Measurements from ENCODE around the gene SNRPD3.
"Not testable (repeated sequence)": the region's sequence is repeated elsewhere in the genome, so short reads cannot be mapped to it uniquely, and the experiment has no call there.

The SNRPD3 gene

GRCh38 chr22:24535348-24535747, 20.5 kb upstream of the SNRPD3 start:
- DNase-seq = no peak

- DNase-seq = no peak
Observed at GRCh38 chr22:24536089-24536488, 19.7 kb upstream of the SNRPD3 start.

- no peak for DNase-seq
Observed at GRCh38 chr22:24540470-24540869, 15.3 kb upstream of the SNRPD3 start.

- DNase-seq = no peak
Observed at GRCh38 chr22:24541681-24542515, 13.9 kb upstream of the SNRPD3 start.

- no peak for DNase-seq
Observed at GRCh38 chr22:24542641-24543040, 13.2 kb upstream of the SNRPD3 start.

- no peak for DNase-seq
Observed at GRCh38 chr22:24543185-24543601, 12.6 kb upstream of the SNRPD3 start.

- DNase-seq = no peak
Observed at GRCh38 chr22:24543679-24544243, 12.0 kb upstream of the SNRPD3 start.

GRCh38 chr22:24548812-24549211, 7.0 kb upstream of the SNRPD3 start:
- DNase-seq = no peak

GRCh38 chr22:24550028-24550901, 5.5 kb upstream of the SNRPD3 start:
- DNase-seq = no peak

GRCh38 chr22:24550902-24551435, 4.8 kb upstream of the SNRPD3 start:
- no peak for DNase-seq

GRCh38 chr22:24552503-24553286, 3.1 kb upstream of the SNRPD3 start:
- DNase-seq = not testable (repeated sequence)

GRCh38 chr22:24553597-24554312, 2.0 kb upstream of the SNRPD3 start:
- no peak for DNase-seq

- DNase-seq = peak; percentile 20 to 35
Observed at GRCh38 chr22:24554313-24555164, 1.3 kb upstream of the SNRPD3 start, which contains the start of gene GUCD1. TSS of gene GUCD1 (minus strand) at chr22:24555138. CDS start at chr22:24554991, 147 bp downstream.

GRCh38 chr22:24559471-24559870, 3.7 kb downstream of the SNRPD3 start:
- DNase-seq = no peak

GRCh38 chr22:24563246-24563645, 7.4 kb downstream of the SNRPD3 start:
- no peak for DNase-seq

- DNase-seq = no peak
Observed at GRCh38 chr22:24564376-24565058, 8.7 kb downstream of the SNRPD3 start.

GRCh38 chr22:24565077-24565476, 9.3 kb downstream of the SNRPD3 start:
- DNase-seq = no peak

GRCh38 chr22:24566899-24567511, 11.2 kb downstream of the SNRPD3 start:
- no peak for DNase-seq

GRCh38 chr22:24567668-24568067, 11.9 kb downstream of the SNRPD3 start:
- no peak for DNase-seq

- DNase-seq = no peak
Observed at GRCh38 chr22:24571266-24571665, 15.5 kb downstream of the SNRPD3 start.

Measured in stimulated activated CD4-positive, alpha-beta T cell treated with anti-CD3 and anti-CD28 coated beads, Interleukin-4, amount 100 ng/mL, for 4 hours (primary cell).